Suprapubic skin (tissue), 4 donors: Measurements from ENCODE around the gene SCYGR3.

ENCODE experiments used
- CTCF ChIP-seq, 2 donors: fragments of 200-600 bp in 1 of 2; fragments of 450-650 bp in 1 of 2; sonication (generic) in 1 of 2; IDR thresholded peaks; one replicate each; pipeline ENCODE4 v1.5.1; 2016 to 2019; ENCODE audit warnings: antibody characterized with exemption in 2 of 2, mild to moderate bottlenecking in 1 of 2, moderate library complexity in 1 of 2
- EP300 ChIP-seq: sonication (generic); formaldehyde crosslinking; IDR thresholded peaks from one replicate; pipeline ENCODE4 v1.6.1; 2017; ENCODE audit warnings: antibody characterized with exemption
- POLR2A ChIP-seq, 2 donors: fragments of 450-650 bp; IDR thresholded peaks; one replicate each; pipeline ENCODE4 v1.6.1; 2017; ENCODE audit warnings: antibody characterized with exemption in 2 of 2, mild to moderate bottlenecking in 2 of 2, moderate library complexity in 2 of 2
- POLR2AphosphoS5 ChIP-seq, 3 donors: sonication (generic); formaldehyde crosslinking; IDR thresholded peaks; one replicate each; pipeline ENCODE4 v1.6.1; 2017; ENCODE audit warnings: antibody characterized with exemption in 3 of 3

GRCh38 chr2:227582369-227582768 lies 32.3 kb downstream of the SCYGR3 start:
- no peak for TF ChIP-seq CTCF (IDR thresholded peaks at IDR 0.05)
- no peak for TF ChIP-seq EP300
- TF ChIP-seq POLR2A (IDR thresholded peaks at IDR 0.05) = no peak
- TF ChIP-seq POLR2AphosphoS5 (IDR thresholded peaks at IDR 0.05) = no peak
